Calu3 (cell line): Measurements from ENCODE around the gene MYH6. TPM values are rescaled to one million over a fixed set of nuclear protein-coding genes. Genes with fewer than 3 reads are reported as not detected.
A peak's percentile ranks its signal among the peaks of the same experiment; 100 is the strongest.

ENCODE experiments used
- BruUV-seq: library from RNA; stranded (reverse); fragments of 400-500 nt; replicated peaks from 2 replicates; lab custom pipeline; 2021; lab: Mats Ljungman, UMichigan
- CTCF ChIA-PET: fragments of 300-600 bp; sonication (Branson Sonifier 250); formaldehyde crosslinking; loops from one replicate; lab custom pipeline; 2022; ENCODE audit warnings: antibody characterized with exemption; lab: Charles Lee
- DNase-seq: peaks from one replicate; pipeline ENCODE4 v3.0.0; 2022
- H3K27ac Mint-ChIP-seq: one replicate; pipeline ENCODE4 v1.8.0; 2022; ENCODE audit warnings: mixed read lengths; ENCODE audit not compliant: unreplicated experiment
- H3K27me3 Mint-ChIP-seq: one replicate; pipeline ENCODE4 v1.8.0; 2022; ENCODE audit warnings: mixed read lengths; ENCODE audit not compliant: unreplicated experiment
- H3K36me3 Mint-ChIP-seq: one replicate; pipeline ENCODE4 v1.8.0; 2022; ENCODE audit warnings: mild to moderate bottlenecking, moderate library complexity, mixed read lengths; ENCODE audit not compliant: insufficient read depth, unreplicated experiment
- H3K4me1 Mint-ChIP-seq: one replicate; pipeline ENCODE4 v1.8.0; 2022; ENCODE audit warnings: mild to moderate bottlenecking, low read depth, mixed read lengths; ENCODE audit not compliant: unreplicated experiment
- H3K4me3 Mint-ChIP-seq: one replicate; pipeline ENCODE4 v1.8.0; 2022; ENCODE audit warnings: mild to moderate bottlenecking, low read depth, moderate library complexity, mixed read lengths; ENCODE audit not compliant: unreplicated experiment
- H3K9me3 Mint-ChIP-seq: one replicate; pipeline ENCODE4 v1.8.0; 2022; ENCODE audit warnings: low read depth, mixed read lengths; ENCODE audit not compliant: unreplicated experiment
- CTCF ChIP-seq: fragments of 200-600 bp; IDR thresholded peaks from one replicate; pipeline ENCODE4 v1.8.0; 2022; ENCODE audit warnings: antibody characterized with exemption; ENCODE audit not compliant: unreplicated experiment
- intact Hi-C: fragments of 100-400 bp; cut with micrococcal nuclease; formaldehyde crosslinking; loops from one replicate; pipeline ENCODE4 v1.10.0; 2022; ENCODE audit not compliant: unreplicated experiment
- total RNA-seq: library from RNA; stranded (reverse); gene quantifications from 2 replicates; pipeline ENCODE4 v1.2.3, GENCODE V29; 2022

The MYH6 gene
- total RNA-seq, 1 experiment from 2014 or later, result not detected

DNA sequence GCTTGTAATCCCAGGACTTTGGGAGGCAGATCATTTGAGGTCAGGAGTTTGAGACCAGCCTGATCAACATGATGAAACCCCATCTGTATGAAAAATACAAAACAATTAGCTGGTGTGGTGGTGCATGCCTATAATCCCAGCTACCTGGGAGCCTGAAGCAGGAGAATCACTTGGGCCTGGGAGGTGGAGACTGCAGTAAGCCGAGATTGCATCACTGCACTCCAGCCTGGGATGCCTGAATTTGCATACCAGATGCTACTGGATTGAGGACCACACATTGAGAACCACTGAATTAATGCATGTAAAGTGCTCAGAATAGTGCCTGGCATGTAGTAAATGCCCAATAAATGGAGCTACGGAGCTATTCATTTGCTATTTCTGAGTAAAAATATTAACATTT, 42.3 kb upstream of the MYH6 start:
- CTCF ChIA-PET, result no interaction called here
- no peak for DNase-seq
- Mint-ChIP-seq H3K9me3 (peaks cover 5% of the 10 kb centered on the region), H3K4me1 (peaks cover 17% of the 10 kb centered on the region), H3K36me3 (no peaks in the 10 kb centered on the region), H3K27me3 (no peaks in the 10 kb centered on the region), H3K27ac (no peak overlapping the region), H3K4me3 (no peak overlapping the region)
- TF ChIP-seq CTCF, result no peak
- BruUV-seq, result no TSS peak
- intact Hi-C loops, result no loop called here

- Mint-ChIP-seq H3K27me3 (peaks cover 8% of the 10 kb centered on the region), H3K4me1 (peaks cover 17% of the 10 kb centered on the region), H3K36me3 (no peaks in the 10 kb centered on the region), H3K9me3 (peaks cover 5% of the 10 kb centered on the region), H3K4me3 (no peak overlapping the region), H3K27ac (no peak overlapping the region)
- intact Hi-C loops, result no loop called here
- DNase-seq, result no peak
- CTCF ChIA-PET, result no interaction called here
- no TSS peak for BruUV-seq
- TF ChIP-seq CTCF, result no peak
Measured at GRCh38 chr14:23449314-23449713, 41.2 kb upstream of the MYH6 start.

DNA sequence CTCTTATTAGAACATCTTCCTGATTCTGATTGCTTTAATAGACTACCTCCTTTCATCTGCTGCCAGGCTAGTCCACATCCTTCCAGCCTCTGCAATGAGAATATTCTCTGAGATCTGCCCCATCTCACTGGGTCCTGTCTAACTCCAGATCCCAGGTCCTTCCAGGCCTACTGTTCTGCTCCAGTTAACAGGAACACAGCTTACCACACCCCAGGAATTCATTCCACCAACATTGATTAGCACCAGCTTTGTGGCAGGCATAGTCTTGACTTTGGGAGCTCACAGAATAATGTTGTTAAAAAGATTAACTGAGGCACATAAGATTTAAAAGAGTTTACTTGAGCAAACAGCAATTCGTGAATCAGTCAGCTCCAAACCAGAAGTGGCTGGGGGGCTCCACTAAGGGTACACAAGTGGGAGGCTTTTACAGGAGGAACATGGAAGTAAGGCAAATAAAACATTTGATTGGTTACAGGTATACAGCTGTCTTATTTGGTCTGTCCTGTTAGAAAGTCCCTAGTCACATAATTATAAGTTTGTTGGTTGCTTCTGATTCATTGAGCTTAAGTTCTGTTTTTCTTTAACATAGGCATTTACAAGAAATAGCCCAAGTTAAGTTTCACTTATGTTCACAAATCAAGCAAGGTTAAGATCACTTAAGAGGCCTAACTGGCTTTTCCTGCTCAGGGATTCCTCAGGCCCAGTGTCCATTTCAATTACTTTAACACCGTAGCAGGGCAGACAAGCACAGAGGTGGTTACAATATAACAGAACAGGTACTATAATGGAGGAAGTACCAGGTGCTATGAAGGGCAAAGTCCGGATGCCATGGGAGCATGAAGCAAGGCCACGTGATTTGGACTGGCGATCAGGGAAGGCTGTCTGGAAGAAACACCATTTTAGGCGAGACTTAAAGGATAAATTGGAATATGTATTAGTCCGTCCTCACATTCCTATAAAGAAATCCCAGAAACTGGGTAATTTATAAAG, 39.6 kb upstream of the MYH6 start:
- CTCF ChIA-PET, result interaction anchor here (0.5 to 1.1 kb wide), 2 partner anchors 17 to 147 kb away, joined by 3 to 4 read pairs; no protein-coding TSS in a partner anchor
- H3K36me3 Mint-ChIP-seq, result no peaks in the 10 kb centered on the region
- intact Hi-C loops, result no loop called here

GRCh38 chr14:23446291-23446851, 38.3 kb upstream of the MYH6 start:
- Mint-ChIP-seq H3K27me3 (peaks cover 37% of the 10 kb centered on the region), H3K4me3 (no peak overlapping the region), H3K9me3 (peaks cover 5% of the 10 kb centered on the region), H3K4me1 (peaks cover 17% of the 10 kb centered on the region), H3K27ac (no peak overlapping the region), H3K36me3 (no peaks in the 10 kb centered on the region)
- intact Hi-C loops, result no loop called here
- no peak for DNase-seq
- CTCF ChIA-PET, result no interaction called here
- no peak for TF ChIP-seq CTCF
- BruUV-seq, result no TSS peak

More for the DNA sequence above, 39.6 kb upstream of the MYH6 start:
- peak; percentile 44 for DNase-seq
- H3K4me3 Mint-ChIP-seq, result no peak overlapping the region
- H3K27ac Mint-ChIP-seq, result peak overlapping the region; percentile 40
- peaks cover 24% of the 10 kb centered on the region for H3K27me3 Mint-ChIP-seq
- TF ChIP-seq CTCF, result no peak
- BruUV-seq, result no TSS peak
- peaks cover 17% of the 10 kb centered on the region for H3K4me1 Mint-ChIP-seq
- H3K9me3 Mint-ChIP-seq, result peaks cover 5% of the 10 kb centered on the region
